ENCODE data around the gene LYRM1.
"Not testable (repeated sequence)": the region's sequence is repeated elsewhere in the genome, so short reads cannot be mapped to it uniquely, and the experiment has no call there.

The LYRM1 gene, protein sequence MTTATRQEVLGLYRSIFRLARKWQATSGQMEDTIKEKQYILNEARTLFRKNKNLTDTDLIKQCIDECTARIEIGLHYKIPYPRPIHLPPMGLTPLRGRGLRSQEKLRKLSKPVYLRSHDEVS

DNA sequence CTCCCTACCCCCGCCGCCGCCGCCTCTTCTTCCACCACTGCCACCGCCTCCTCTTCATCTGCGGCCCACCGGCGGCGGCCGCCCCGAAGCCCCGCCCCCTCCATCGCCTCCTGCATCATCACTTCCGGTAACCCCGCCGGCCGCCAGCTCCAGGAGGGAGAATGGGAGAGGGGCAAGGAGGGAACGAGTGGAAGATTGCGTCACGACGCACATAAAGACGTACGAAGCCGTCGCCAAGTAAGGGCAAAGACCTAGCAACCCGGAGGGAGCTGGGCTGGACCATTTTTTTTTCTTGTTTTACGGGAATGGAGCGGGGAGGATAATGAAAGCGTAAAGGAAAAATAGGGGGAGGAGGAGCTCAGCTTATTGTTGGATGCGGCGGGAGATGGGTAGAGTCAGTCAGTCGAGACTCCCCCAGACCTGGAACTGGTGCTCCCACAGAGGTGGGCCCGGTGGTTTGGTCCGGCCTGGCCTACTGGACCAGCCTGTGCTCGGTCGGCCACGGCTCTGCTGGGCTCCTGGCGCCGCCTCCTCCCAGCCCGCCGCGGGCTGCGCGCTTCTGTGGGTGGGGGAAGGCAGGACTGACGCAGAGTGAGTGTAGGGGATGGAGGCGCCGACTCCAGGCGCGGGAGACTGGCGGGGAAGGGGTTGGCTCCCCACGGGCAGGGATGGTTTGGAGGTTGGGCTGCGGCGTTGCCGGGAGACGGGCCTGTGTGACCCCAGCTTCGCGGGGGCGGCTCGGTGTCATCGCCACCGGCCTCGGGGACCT, at the start of gene LYRM1, which contains the start of gene DCUN1D3:
Gene LYRM1 (plus strand): TSS at position 473 of the 769 bp plus-strand sequence. CDS start 14,785 bp downstream, outside the sequence.
Gene DCUN1D3 (minus strand): TSS at position 60 of the 769 bp plus-strand sequence. CDS start 37,820 bp downstream, outside the sequence.
- DNase-seq (ENCODE audit: low read depth in 2 of 2): peak; percentile 99

DNA sequence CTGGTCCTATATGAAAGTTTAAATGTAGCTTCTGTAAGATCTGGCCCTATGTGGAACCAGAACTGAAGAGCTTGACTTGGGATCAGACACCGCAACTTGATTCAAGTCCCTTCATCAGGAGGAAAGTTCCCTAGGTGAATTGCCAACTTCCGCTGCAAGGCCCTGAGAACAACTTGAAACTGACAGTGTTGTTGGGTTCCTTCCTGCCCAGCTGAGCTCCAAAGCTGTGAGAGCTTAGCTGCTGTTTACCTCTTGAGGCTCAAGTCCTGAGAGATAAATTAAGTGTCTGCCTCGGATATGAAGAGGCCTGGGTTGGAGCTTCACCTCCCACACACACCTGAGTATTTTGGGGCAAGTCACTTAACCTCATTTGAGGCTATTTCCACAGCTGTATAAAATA, 49.6 kb upstream of the LYRM1 start:
- no peak for DNase-seq (ENCODE audit: low read depth in 2 of 2)

DNA sequence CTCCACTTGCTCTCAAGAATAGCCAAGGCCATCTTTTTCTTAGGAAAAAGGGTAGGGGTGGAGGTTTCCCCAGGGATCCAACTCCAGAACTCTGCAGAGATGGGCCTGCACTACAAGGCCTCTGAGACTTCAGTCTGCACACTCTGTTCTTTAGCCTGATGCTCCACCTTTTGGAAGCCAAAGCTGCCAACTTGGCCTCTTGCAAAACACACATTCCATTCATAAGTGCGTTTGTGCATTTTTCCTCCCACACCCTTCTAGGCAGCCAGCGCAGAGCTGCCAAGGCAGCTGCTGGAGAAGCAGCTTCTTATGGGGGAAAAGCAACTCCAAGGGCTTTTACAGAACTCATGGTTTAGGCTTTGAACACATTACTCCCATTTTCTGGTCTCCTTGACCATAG, 49.0 kb upstream of the LYRM1 start:
- peak; percentile 72 to 73 for DNase-seq (ENCODE audit: low read depth in 2 of 2)

DNA sequence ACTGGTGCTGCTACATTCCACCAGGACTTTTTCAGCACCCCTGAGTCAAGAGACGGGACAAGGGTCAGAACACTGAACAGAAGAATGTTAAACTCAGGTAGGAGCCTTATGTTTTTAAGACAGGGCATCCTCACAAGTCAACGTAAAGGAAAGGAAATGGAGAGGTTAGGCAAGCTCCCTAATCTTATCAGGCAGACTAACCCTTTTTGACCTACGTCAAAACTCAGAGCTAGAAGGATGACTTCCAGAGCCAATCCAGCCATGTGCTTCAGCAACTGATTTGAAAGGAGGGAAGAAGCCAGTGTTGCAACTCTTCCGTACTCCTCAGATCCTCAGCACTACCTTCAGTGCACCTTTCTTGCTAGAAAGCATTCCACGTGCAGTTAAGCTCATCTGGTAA, 47.4 kb upstream of the LYRM1 start:
- no peak for DNase-seq (ENCODE audit: low read depth in 2 of 2)

DNA sequence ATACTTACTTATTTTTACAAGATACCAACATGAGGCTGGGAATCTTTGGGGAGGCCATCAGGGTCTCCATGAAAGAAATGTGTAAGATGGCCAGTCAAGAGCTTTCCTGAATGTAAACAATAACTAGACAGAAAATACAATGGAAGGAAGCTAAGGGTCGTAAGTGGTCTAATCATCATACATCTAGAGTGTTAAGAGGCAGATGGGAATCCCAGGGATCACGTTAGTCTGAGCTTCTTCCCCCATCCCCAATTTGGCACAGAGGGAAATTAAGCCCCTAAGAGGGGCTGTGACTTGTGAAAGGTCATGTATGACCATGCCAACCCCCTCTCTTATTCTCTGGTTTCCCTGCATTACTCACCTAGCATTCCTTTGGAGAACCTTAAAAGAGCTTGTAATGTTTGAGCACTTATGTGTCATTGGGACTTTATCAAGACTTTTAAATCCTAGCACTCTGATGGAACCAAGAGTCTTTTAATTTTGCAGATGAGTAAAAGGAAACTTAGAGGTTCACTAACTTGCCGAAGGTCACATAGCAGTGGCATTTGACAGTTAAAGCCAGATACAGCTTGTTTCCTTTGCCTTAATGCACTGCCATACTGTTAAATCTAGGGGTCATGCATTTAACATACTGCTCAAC, 46.5 kb upstream of the LYRM1 start:
- no peak for DNase-seq (ENCODE audit: low read depth in 2 of 2)

DNA sequence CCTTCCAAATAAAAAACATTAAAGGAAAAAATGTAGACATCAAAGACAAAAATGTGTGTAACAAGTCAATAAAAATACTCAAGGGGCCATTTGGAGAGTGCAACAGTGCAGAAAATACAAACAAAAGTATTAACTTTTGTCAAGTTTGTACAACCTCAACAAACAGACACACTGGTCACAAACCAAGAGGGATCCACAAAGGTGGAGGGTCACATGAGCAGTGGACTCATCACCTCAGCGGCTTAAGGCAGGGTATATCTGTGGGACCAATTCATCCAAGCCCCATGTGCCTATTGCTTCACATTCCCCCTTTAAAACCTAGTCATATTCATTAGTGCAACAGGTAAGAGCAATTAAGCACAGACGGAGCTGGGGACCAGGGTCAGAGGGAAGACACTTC, 45.6 kb upstream of the LYRM1 start:
- no peak for DNase-seq (ENCODE audit: low read depth in 2 of 2)

DNA sequence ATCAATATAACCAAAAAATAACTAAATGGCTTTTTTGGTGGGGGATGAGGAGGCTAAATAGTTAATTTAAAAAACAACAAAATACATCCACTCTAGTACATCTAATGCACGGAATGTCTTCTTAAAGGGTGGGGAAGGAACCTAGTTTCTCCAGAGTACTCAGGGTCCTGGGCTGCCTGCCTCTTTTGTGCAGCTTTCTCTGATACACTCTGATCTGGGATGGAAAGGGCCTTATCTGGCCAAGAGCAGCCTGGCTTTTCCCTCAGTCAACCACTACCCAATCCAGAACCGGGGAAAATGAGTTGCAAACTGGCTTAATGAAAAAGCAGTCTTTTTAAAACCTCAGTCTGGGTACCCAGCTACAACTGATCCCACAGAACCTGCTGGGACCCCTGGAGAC, 43.3 kb upstream of the LYRM1 start:
- no peak for DNase-seq (ENCODE audit: low read depth in 2 of 2)

DNA sequence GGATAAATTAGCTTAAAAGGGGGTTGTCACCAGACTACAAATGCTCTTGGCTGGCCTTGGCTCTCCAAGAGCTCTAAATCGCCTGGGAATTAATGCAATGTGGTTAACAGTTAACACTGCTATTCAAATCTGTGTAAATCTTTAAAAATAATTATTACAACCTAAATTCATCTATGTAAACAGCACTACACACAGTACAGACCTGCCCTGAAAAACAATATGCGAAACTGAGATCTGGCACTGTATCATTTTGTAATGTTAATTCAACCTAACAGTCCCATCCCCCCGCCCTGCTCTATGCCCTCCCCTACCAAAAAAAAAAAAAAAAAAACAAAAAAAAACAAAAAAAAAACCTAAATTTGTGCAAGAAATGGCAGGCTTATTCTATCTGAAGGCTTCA, 41.3 kb upstream of the LYRM1 start:
- no peak for DNase-seq (ENCODE audit: low read depth in 2 of 2)

DNA sequence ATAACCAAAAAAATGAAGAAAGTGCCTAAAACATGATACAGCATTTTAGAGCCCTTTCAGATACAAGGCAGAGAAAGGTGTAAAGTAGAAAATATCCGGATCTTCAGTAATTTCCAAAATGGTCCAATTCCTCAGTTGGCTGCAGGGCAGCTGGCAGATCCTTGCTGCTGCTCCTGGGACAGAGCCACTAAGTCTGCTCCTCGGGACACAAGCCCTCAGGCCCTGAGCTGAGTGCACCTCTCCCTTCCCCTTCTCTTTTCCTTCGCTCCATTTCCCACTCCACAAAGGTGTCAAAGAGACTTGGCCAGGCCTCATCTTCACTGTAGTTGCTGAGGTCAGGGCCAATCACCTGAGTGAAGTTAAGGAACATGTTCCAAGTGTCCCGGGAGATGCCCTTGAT, 40.9 kb upstream of the LYRM1 start:
- no peak for DNase-seq (ENCODE audit: low read depth in 2 of 2)

DNA sequence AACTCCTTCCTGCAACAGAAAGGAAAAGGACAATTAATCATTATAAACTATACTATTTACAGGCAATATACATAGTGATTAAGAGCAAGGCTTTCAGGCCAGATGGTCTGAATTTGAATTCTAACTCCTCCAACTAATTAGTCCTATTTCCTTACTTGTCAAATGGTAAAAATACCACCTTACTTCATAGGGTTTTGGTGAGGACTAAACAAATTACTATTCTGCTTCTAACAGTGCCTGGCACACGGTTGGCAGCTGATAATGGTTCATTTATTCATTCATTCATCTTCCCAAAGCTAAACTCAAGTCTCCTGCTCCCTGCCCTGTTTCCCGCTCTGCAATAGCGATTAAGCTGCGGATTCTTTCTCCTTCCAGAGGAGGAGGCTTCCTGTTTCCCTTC, 40.2 kb upstream of the LYRM1 start:
- DNase-seq (ENCODE audit: low read depth in 2 of 2): no peak

DNA sequence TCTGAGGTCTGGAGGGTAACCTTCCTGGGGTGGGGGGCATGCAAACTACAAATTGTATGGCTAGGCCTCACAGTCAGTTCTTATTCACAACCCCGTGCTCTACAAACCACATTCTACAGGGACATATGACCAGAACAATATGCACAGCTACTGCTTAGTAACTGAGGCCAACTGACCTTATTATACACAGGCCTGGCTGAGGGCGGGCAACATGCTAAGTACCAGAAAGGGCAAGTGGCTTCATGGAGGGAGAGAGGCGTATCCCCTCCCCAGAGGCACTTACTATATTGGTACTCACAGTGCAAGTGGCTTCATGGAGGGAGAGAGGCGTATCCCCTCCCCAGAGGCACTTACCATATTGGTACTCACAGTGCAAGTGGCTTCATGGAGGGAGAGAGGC, 39.6 kb upstream of the LYRM1 start:
- DNase-seq (ENCODE audit: low read depth in 2 of 2): not testable (repeated sequence)

DNA sequence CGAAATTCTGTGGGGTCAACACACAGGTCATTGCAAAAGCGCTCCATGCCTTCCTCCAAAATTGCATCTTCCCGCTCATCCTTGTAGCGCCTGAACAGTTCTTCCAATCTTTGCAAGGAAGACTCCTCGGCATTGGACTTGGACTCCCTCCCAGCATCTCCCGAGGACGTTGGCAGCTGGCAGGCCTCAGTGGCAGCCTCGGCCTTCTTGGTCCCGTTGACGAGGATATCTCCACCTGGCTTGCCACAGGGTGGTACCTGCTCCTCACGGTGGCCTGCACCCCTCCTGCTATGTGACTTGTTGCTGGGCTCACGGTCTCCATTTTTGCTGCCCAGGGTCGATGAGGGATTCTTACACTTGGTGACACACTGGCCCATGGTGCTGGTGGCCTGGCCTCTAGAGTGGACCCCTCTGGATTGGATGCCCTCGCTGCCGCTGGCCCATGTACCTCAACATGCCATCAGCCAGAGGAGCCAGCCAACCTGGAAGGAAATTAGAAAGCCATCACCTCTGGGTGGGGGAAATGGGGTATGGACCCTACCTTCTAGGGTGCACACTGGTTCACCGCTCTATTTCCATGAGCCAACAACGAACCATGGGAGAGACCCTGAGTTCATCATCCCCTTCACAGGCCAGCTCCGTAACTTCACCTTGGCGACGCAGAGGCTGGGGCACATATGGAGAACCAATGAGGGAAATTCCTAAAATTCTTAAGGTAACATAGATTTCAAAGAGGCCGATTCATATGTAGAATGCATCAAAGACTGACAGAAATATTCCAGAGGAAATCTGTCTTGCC, 38.2 kb upstream of the LYRM1 start:
- DNase-seq (ENCODE audit: low read depth in 2 of 2): no peak

DNA sequence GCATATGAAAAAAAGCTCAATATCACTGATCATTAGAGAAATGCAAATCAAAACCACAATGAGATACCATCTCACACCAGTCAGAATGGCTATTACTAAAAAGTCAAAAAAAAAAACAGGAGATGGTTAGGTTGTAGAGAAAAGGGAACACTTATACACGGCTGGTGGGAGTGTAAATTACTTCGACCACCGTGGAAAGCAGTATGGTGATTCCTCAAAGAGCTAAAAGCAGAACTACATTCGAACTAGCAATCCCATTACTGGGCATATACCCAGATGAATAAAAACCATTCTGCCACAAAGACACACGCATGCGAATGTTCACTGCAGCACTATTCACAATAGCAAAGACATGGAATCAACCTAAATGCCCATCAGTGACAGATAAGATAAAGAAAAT, 36.2 kb upstream of the LYRM1 start:
- DNase-seq (ENCODE audit: low read depth in 2 of 2): not testable (repeated sequence)

DNA sequence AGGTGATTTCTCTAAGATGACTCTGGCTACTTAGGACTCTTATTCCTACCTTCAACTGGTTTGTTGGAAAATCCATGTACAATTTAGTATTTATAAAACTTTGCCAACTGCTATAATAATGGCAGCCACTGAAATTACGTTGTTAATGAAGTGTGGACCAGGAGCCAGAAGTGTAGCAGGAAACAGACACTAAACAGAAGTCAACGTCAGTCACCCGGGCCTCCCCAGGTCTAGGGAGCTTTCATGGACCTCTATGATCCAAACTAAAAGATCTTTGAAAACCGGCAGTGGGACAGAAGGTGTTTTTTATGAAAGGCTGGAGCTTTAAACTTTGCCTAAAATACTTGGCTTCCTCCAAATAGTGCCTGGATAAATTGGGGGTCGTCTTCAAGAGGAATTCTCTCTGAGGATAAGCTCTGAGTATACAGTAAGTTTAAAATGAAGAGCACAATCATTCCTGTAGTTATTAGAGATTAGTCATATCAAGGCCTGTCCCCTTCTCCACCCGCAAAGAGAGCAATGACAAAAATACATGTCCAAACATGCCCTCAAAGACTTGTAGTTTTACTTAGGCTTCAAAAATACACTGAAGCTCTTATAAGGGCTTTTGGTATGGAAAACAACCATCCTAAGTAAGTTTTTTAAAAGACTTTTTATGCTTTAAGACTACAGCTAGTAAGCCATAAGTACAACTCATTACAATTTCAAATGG, 35.0 kb upstream of the LYRM1 start:
- no peak for DNase-seq (ENCODE audit: low read depth in 2 of 2)

DNA sequence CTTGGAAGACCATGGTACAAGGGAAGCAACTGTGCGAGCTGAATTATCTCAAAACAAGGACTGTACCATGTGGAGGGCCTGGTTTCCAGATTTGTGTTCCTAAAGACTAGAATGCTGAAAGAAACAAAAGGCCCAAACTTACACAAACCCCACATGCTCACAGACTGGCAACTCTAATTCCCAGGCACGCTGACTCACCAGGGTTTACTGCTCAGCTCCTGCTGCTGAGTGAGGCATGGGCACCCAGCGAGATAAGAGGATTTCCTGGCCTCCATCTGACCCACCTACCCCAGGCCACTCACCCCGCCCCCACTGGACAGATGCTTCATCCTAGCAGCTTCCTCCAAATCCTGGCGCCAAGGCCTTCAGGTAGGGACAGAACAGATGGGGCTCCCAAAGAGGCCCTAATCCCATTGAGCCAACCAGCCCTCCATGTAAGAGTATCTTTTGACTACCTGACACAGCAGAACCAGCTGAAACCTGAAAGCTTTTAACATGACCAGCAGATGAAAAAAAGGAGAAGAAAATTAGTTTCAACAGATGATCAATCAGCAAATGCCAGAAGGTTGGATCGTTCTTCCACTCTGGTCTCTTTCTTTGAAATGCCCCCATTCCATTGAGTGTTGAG, 34.3 kb upstream of the LYRM1 start:
- peak in 1 of 2 experiments; percentile 31 for DNase-seq (ENCODE audit: low read depth in 2 of 2)

DNA sequence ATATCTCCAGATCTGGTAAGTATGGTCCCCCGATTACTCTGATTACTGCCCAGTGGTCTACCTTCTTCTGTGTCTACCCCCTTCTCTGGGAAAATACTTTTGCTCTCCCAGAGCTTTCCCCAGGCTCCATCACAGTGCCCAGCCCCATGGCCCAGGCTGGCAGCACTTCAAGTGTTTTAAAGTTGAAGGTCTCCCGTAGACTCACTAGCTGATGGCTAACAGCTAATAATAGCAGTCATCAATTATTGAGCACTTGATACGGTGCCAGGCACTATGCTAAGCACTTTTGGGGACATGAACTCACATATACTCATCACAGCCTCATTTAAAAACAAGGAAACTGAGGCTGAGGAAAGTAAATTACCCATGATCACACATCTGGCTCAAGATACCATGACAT, 33.8 kb upstream of the LYRM1 start:
- DNase-seq (ENCODE audit: low read depth in 2 of 2): no peak

DNA sequence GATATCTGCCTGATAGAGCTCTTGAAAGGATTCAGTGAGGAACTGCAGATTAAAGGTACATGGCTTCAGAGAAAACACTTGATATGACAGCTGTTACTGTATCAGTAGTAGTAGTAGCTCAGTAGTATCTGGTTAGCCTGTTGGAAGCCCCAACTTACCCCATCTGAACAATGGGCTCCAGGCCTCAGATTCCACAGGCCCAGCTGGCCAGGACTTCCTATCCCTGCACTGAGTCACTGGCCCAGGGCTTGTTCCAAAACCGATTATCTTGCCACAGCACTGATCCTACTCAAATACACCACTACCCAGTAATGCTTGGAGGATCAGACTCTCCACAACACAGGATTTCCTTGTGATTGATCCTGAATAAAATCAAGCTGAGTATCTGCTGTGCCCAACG, 33.0 kb upstream of the LYRM1 start:
- DNase-seq (ENCODE audit: low read depth in 2 of 2): no peak

DNA sequence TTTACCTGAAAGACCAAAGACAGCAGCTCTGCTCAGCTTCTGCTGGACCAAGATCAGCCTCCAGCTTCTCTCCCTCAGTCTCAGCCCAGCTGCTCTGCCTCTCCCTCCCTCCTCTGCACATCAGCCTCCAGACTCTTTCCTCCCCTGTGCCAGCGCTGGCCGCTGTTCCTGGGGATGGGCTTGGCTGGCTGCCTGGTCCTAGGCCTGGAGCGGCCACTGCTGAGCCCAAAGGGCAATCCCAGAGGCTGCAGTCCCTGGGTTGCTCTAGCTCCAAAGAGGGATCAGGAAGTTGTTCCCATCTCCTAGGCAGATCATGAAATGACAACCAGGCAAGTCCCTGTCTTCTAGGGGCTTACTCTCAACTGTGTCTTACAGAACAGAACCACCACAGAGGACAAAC, 31.7 kb upstream of the LYRM1 start:
- no peak for DNase-seq (ENCODE audit: low read depth in 2 of 2)

DNA sequence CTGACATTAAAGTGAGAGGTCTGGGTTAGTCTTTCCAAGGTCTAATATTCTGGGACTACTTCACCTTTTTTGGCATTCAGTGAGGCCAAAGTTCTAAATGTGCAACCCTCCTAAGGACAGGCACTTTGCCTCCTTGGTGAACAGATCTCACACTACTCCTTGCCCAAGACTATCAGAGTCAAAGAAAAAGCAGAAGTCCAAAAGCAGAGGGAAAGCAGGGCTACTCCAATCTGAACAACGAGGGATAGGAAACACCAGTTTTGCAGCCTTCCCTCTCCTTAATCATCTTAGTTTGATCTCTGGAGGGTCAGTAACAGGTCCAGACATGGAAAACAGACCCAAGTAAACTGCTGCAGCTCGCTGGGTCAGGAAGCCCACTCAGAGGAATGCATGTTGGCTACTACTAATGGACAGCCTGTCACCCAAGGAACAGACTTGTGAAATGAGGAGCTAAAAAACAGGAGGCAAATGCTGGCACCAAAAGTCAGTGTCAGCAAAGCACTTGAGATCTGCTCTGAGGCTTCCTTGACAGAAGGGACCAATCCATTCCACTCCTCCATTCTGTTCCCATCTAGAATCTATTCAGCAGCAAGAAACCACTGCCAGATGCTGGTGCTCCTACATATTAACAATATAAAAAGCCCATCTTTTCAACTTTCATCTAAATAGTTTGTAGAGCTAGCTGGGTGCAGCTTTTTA, 30.3 kb upstream of the LYRM1 start:
- DNase-seq (ENCODE audit: low read depth in 2 of 2): no peak

DNA sequence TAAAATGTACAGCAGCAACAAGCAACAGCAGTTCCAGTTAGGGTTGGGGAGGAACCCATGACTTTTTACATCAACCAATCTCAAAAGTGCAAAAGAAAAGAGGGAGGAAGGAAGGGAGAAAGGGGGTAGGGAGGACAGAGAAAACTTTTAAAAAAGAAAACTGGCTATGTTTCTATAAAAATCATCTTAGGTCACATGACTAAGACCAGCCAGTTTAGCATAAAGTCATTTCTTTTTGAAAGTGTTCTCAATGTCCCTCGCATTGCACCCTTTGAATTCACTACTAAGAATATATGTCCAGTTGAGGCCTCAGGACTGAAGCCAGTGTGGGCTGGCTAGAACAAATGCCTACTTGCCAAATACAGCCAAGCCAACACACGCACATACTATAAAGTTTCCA, 29.3 kb upstream of the LYRM1 start:
- DNase-seq (ENCODE audit: low read depth in 2 of 2): no peak

Data from fibroblast of skin of left biceps (primary cell).